Mucosa of descending colon (tissue), 3 donors: ENCODE data around the gene TULP4. TPM values are rescaled to one million over a fixed set of nuclear protein-coding genes. Genes with fewer than 3 reads are reported as not detected.

ENCODE experiments used
- ATAC-seq: fragments of 200-7000 bp; cut with Tn5 transposase; one replicate; pipeline ENCODE4 v1.9.1; 2020; ENCODE audit warnings: mild to moderate bottlenecking, moderate library complexity
- DNase-seq, 3 donors: peaks; one replicate each; pipeline ENCODE4 v3.0.0-alpha.2; 2020
- H3K36me3 ChIP-seq: fragments of 200-600 bp; one replicate; pipeline ENCODE4 v1.8.0; 2021; ENCODE audit warnings: low read depth, mild to moderate bottlenecking
- H3K4me1 ChIP-seq: fragments of 200-600 bp; one replicate; pipeline ENCODE4 v1.8.0; 2021; ENCODE audit warnings: low read depth, mild to moderate bottlenecking
- H3K4me3 ChIP-seq: fragments of 200-600 bp; one replicate; pipeline ENCODE4 v1.8.0; 2021; ENCODE audit warnings: mild to moderate bottlenecking
- H3K9me3 ChIP-seq: fragments of 200-600 bp; one replicate; pipeline ENCODE4 v1.8.0; 2021; ENCODE audit warnings: mild to moderate bottlenecking
- intact Hi-C, 2 donors: fragments of 100-400 bp; cut with DNase I in 1 of 2; cut with micrococcal nuclease in 1 of 2; formaldehyde crosslinking; loops; one replicate each; pipeline versions ENCODE4 v1.11.0 to v1.11.1; 2022; cut with DNase I, micrococcal nuclease
- total RNA-seq, 3 donors: library from RNA; stranded (reverse); fragmentation: NEBNext Ultra II Directional in 2 of 3; extraction: Animal tissue kit (Norgen Biotek cat#: 25700) in 2 of 3; gene quantifications; one replicate each; pipeline versions ENCODE4 v1.2.1 to v1.2.4, GENCODE V29; 2021 to 2023
- TF ChIP-seq, protein P1 (sequence below): fragments of 200-600 bp; IDR thresholded peaks from one replicate; pipeline ENCODE4 v1.8.0; 2022; ENCODE audit warnings: antibody characterized with exemption, mild to moderate bottlenecking
- donor health status: DM: no; HTN: no; CAD: no; lungs with moderate emphysema.
- donor health status: DM: no; HTN: no; CAD: no.
- donor health status: DM: no; HTN: yes; CAD: no.

The TULP4 gene
- total RNA-seq, 3 donors from 2014 or later = 70.4 to 122 (median 83.6) TPM

DNA sequence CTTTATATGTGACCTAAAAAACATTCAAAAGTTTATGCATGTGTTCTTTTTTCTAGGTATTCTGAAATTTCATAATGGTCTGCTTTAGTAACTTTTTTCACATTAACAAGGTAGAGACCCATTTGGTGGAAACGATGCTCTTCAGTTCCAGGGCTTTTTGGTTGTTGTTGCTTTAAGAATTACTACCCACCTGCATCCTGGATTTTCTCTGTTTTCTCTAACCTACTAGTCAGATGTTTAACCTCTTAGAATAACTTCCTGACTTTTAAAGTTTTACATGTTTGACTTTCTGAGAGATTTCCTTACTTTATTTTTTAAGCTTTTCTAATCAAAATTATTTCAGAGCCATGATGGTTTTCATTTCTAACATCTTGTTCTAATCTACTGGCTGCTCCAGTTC lies 14.9 kb downstream of the TULP4 start:
- intact Hi-C loops = no loop called here
- H3K9me3 ChIP-seq = no peaks in the 10 kb centered on the region
- H3K36me3 ChIP-seq = no peaks in the 10 kb centered on the region
- TF ChIP-seq, protein P1, sequence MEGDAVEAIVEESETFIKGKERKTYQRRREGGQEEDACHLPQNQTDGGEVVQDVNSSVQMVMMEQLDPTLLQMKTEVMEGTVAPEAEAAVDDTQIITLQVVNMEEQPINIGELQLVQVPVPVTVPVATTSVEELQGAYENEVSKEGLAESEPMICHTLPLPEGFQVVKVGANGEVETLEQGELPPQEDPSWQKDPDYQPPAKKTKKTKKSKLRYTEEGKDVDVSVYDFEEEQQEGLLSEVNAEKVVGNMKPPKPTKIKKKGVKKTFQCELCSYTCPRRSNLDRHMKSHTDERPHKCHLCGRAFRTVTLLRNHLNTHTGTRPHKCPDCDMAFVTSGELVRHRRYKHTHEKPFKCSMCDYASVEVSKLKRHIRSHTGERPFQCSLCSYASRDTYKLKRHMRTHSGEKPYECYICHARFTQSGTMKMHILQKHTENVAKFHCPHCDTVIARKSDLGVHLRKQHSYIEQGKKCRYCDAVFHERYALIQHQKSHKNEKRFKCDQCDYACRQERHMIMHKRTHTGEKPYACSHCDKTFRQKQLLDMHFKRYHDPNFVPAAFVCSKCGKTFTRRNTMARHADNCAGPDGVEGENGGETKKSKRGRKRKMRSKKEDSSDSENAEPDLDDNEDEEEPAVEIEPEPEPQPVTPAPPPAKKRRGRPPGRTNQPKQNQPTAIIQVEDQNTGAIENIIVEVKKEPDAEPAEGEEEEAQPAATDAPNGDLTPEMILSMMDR = no peak
- no peak overlapping the region for H3K4me3 ChIP-seq
- DNase-seq (no peak), ATAC-seq (no peak)
- peaks cover 3% of the 10 kb centered on the region for H3K4me1 ChIP-seq

DNA sequence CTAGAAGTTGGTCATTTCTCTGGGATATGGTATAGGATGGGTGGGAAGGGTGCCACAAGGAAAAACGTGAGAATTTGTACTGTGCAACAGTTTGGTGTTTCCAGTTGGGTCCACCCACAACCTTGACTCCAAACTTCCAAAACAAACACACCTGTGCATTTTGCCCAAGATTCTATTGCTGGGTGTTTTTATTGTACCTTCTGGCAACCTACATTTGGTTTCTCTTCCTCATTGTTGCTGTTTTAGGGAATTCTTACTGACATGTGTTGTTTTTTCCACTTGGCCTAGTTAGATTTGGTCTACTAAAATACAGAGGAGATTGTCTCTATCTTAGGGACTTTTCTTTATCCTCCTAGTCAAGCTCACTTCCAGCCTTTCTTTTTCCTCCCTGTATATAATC lies 16.7 kb downstream of the TULP4 start:
- peaks cover 5% of the 10 kb centered on the region for H3K9me3 ChIP-seq
- peak; percentile 90 for ATAC-seq
- intact Hi-C loops = no loop called here
- H3K4me3 ChIP-seq = no peak overlapping the region
- TF ChIP-seq, protein P1 = no peak
- H3K36me3 ChIP-seq = no peaks in the 10 kb centered on the region
- no peaks in the 10 kb centered on the region for H3K4me1 ChIP-seq
- DNase-seq = peak in 1 of 3 donors; percentile 41

DNA sequence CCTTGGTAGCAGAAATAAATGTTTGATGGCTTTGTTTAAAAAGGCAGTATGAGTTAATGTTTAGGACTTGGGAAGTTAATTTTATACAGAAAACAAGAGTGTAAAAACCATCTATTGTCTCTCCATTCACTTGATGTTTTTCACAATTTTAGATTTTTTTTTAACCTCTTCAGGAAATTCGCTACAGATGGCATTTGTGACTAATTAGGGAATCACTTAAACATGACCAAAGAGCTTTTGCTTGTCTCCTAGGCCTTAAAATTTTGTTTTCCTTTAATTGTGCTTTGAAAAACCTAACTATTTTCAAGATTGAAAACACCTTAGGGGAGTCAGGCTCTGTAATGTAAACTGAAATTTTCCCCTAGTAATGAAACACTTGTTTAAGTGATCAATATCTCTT lies 17.3 kb downstream of the TULP4 start:
- intact Hi-C loops = no loop called here
- no peak for DNase-seq
- no peak overlapping the region for H3K4me3 ChIP-seq
- H3K9me3 ChIP-seq = peaks cover 5% of the 10 kb centered on the region
- H3K4me1 ChIP-seq = no peaks in the 10 kb centered on the region
- ATAC-seq = no peak
- H3K36me3 ChIP-seq = no peaks in the 10 kb centered on the region
- TF ChIP-seq, protein P1 = no peak

DNA sequence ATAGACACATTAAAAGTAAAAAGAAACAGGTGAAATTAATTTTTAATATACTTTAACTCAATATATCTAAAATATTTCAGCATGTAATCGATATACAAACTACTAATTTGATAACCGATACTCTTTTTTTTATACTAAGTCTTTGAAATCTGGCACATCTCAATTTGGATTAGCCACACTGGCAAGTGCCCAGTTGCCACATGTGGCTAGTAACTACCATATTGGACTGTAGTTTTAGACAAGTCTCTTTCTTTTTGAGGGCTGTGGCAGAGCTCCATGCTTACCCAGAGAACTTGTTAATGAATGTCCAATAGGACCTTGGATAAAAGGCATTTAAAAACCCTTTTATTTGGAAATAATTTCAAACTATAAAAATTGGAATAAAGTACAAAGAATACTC lies 17.8 kb downstream of the TULP4 start:
- TF ChIP-seq, protein P1 = no peak

DNA sequence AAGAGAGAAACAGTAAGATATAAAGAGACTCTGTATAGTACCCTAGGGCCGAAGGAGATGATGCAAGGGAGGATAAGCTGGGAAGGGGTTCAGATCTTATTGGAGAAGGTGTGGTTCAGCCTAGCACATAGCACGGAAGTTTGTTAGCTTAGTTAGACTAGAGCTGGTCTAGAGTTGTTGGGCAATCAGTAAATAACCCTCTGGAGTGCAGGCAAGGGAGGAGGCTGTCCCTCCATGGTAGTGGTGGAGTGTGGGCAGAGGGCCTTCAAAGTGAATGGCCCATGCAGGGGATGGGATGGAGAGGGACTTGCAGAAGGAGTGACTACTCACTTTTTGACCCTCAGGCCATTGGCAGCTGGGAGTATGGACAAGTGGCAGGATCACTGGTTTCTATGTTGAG lies 20.0 kb downstream of the TULP4 start:
- H3K4me3 ChIP-seq = no peak overlapping the region
- H3K4me1 ChIP-seq = peaks cover 9% of the 10 kb centered on the region
- DNase-seq (no peak), ATAC-seq (peak; percentile 38)
- intact Hi-C loops = no loop called here
- no peaks in the 10 kb centered on the region for H3K36me3 ChIP-seq
- peaks cover 5% of the 10 kb centered on the region for H3K9me3 ChIP-seq
- TF ChIP-seq, protein P1 = no peak

More for the DNA sequence above, 17.8 kb downstream of the TULP4 start:
- H3K36me3 ChIP-seq = no peaks in the 10 kb centered on the region
- H3K4me3 ChIP-seq = no peak overlapping the region
- no peak for DNase-seq
- intact Hi-C loops = no loop called here
- H3K4me1 ChIP-seq = no peaks in the 10 kb centered on the region
- H3K9me3 ChIP-seq = peaks cover 5% of the 10 kb centered on the region
- no peak for ATAC-seq

DNA sequence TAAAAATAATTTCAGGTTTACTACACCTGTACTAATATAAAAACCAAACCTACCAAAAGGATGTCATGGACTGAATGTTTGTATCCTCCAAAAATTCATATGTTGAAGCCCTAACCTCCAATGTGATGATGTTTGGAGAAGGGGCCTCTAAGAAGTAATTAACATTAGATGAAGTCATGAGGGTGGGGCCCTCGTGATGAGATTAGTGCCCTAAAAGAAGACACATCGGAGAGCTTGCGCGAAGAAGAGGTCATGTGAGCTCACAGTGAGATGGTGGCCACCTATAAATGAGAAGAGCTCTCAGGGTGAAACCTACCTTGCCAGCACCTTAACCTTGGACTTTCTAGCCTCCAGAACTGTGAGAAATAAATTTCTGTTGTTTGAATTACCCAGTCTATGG lies 20.8 kb downstream of the TULP4 start:
- peaks cover 9% of the 10 kb centered on the region for H3K4me1 ChIP-seq

More for the DNA sequence above, 20.8 kb downstream of the TULP4 start:
- DNase-seq = no peak
- intact Hi-C loops = no loop called here
- no peak overlapping the region for H3K4me3 ChIP-seq
- peaks cover 5% of the 10 kb centered on the region for H3K9me3 ChIP-seq
- no peaks in the 10 kb centered on the region for H3K36me3 ChIP-seq
- TF ChIP-seq, protein P1 = no peak
- ATAC-seq = no peak
